ENCODE data around the gene MSRB1. TPM values are rescaled to one million over a fixed set of nuclear protein-coding genes. Genes with fewer than 3 reads are reported as not detected.

MSRB1 gene
- total and polyA plus RNA-seq, 9 of the 15 experiments (the other 6 are each of a cell fraction or from before 2014, with no cell fraction given), result 5.4 to 33.7 (median 25.7) TPM

DNA sequence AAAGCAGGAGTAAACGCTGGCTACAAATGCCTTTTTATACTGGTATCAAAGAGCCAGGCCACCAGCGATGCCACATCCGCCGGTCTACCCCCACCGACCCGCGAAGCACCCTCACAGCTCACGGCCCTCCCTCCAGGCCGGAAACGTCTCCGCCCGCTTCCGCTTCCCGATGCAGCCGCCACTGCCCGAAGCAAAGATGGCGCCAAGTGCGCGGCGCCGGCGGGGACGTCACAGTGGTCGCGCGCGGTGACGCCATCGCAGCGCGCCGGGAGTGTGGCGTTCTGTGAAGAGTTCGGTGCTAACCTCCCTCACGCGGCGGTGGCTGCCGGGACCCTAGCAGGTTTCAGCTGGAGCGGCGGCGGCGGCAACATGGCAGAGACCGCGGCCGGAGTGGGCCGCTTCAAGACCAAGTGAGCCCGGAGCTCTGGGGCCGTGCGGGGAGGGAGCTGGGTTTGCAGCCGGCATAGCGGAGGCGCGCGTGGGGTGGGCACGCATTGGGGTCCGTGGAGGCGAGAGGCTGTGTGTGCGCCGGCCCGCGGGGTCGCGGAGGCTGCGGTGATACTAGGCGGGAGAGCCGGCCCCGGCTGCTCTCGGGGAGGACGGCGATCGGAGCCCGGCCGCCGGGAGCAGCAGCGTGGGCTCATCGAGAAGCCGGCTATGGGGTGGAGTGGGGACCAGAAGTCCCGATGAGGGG lies 28.9 kb upstream of the MSRB1 start, which contains the start of gene TBL3 (continued):
- no peak for TF ChIP-seq ZFP91 (CRISPR knock-in tag; IDR thresholded peaks at IDR 0.05)
- TF ChIP-seq MAZ (CRISPR knock-in tag; conservative IDR thresholded peaks at IDR 0.05 in 1 of 2, IDR thresholded peaks at IDR 0.05 in 1 of 2), result peak; percentile 95
- no peak for TF ChIP-seq NR1H2 (CRISPR knock-in tag; IDR thresholded peaks at IDR 0.05)
- no peak for TF ChIP-seq NUFIP1 (IDR thresholded peaks at IDR 0.05; ENCODE audit: partially characterized antibody)
- TF ChIP-seq ILF3 (IDR thresholded peaks at IDR 0.05; ENCODE audit: borderline replicate concordance), result no peak; the same call in 1 of the 2 replicates
- TF ChIP-seq PURB (CRISPR knock-in tag; IDR thresholded peaks at IDR 0.05; ENCODE audit: low read depth), result no peak
- TF ChIP-seq PPARD (CRISPR knock-in tag; IDR thresholded peaks at IDR 0.05), result no peak
- peak; percentile 86; the same call in 1 of the 2 replicates for TF ChIP-seq ZBTB9 (CRISPR knock-in tag; IDR thresholded peaks at IDR 0.05)
- TF ChIP-seq ZNF165 (CRISPR knock-in tag; IDR thresholded peaks at IDR 0.05; ENCODE audit: borderline replicate concordance), result no peak
- no peak for TF ChIP-seq CREBBP (IDR thresholded peaks at IDR 0.05; ENCODE audit: low read depth, low read length)
- peak; percentile 24 for TF ChIP-seq HNRNPLL (IDR thresholded peaks at IDR 0.05; ENCODE audit: low read depth, low read length, poor library complexity, severe bottlenecking)
- TF ChIP-seq PRMT5 (CRISPR knock-in tag; IDR thresholded peaks at IDR 0.05), result no peak
- no peak for TF ChIP-seq ZFP30 (CRISPR knock-in tag; IDR thresholded peaks at IDR 0.05; ENCODE audit: borderline replicate concordance)
- peak; percentile 72; the same call in 1 of the 2 replicates for TF ChIP-seq ZNF395 (CRISPR knock-in tag; IDR thresholded peaks at IDR 0.05)
- peak; percentile 66 for TF ChIP-seq NFIC (IDR thresholded peaks at IDR 0.05)
- peak; percentile 93 for TF ChIP-seq HMGN3 (IDR thresholded peaks at IDR 0.05; ENCODE audit: borderline replicate concordance, extremely low read depth, insufficient read length, low read depth, low read length)
- TF ChIP-seq SRSF1 (IDR thresholded peaks at IDR 0.05; ENCODE audit: low read depth, low read length), result no peak
- no peak for TF ChIP-seq ZNF75A (CRISPR knock-in tag; IDR thresholded peaks at IDR 0.05)
- peak; percentile 84; the same call in 1 of the 2 replicates for TF ChIP-seq ZNF12 (CRISPR knock-in tag; IDR thresholded peaks at IDR 0.05)
- TF ChIP-seq, protein P1, sequence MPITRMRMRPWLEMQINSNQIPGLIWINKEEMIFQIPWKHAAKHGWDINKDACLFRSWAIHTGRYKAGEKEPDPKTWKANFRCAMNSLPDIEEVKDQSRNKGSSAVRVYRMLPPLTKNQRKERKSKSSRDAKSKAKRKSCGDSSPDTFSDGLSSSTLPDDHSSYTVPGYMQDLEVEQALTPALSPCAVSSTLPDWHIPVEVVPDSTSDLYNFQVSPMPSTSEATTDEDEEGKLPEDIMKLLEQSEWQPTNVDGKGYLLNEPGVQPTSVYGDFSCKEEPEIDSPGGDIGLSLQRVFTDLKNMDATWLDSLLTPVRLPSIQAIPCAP (CRISPR knock-in tag; IDR thresholded peaks at IDR 0.05; ENCODE audit: borderline replicate concordance), result no peak
